IgD-negative memory B cell (primary cell): ENCODE measurements around the gene PUS1. TPM values are rescaled to one million over a fixed set of nuclear protein-coding genes. Genes with fewer than 3 reads are reported as not detected.
A peak's percentile ranks its signal among the peaks of the same experiment; 100 is the strongest.

ENCODE experiments used
- H3K27ac Mint-ChIP-seq, 3 donors: one replicate each; pipeline ENCODE4 v1.8.0; 2020 to 2022; ENCODE audit warnings: mild to moderate bottlenecking in 3 of 3, mixed read lengths in 3 of 3, moderate library complexity in 1 of 3
- H3K27me3 Mint-ChIP-seq: one replicate; pipeline ENCODE4 v1.8.0; 2021; ENCODE audit warnings: mixed read lengths
- H3K36me3 Mint-ChIP-seq: one replicate; pipeline ENCODE4 v1.8.0; 2020; ENCODE audit warnings: mild to moderate bottlenecking, mixed read lengths
- H3K4me1 Mint-ChIP-seq, 3 donors: one replicate each; pipeline ENCODE4 v1.8.0; 2020 to 2022; ENCODE audit warnings: mixed read lengths in 3 of 3, mild to moderate bottlenecking in 1 of 3
- H3K4me3 Mint-ChIP-seq, 4 donors: one replicate each; pipeline ENCODE4 v1.8.0; 2020 to 2022; ENCODE audit warnings: mild to moderate bottlenecking in 4 of 4, mixed read lengths in 4 of 4, moderate library complexity in 3 of 4
- H3K9me3 Mint-ChIP-seq, 3 donors: one replicate each; pipeline ENCODE4 v1.8.0; 2020 to 2021; ENCODE audit warnings: mixed read lengths in 3 of 3, mild to moderate bottlenecking in 1 of 3
- polyA plus RNA-seq: library from polyadenylated mRNA; unstranded; fragments of 300-500 nt; fragmentation: Illumina TruSeq; gene quantifications from one replicate; pipeline ENCODE4 v1.2.3, GENCODE V29; 2021

Gene PUS1
- polyA plus RNA-seq, 1 donor from 2014 or later, result 45.5 TPM

DNA sequence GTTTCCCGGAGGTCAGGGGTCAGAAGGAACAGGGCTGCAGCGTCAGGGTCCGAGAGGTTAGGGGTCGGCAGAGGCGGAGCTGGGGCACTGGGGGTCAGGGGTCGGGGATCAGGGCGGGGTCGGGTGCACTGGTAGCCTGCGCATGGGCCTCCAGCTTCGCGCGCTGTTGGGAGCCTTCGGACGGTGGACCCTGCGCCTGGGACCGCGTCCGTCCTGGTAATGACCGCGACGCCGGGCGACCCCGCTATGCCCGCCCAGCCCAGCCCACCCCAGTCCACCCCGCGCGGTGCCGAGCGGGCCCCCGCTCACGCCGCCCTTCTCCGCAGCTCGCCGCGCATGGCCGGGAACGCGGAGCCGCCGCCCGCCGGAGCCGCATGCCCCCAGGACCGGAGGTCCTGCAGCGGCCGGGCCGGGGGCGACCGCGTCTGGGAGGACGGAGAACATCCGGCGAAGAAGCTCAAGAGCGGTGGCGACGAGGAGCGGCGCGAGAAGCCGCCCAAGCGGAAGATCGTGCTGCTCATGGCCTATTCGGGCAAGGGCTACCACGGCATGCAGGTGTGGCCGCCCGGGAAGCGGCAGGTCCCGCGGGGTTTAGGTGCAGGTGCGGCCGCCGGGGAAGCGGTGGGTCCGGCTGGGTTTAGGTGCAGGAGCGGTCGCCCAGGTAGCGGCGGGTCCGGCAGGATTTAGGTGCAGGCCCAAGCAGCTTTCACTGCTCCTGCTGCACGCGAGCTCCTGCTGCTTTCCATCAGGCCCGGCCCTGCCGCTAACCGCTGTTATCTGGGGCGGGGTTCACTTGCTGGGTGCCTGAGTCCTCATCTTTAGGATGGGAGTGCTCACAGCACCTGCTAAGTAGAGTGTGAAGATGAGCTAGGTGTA is 743 bp downstream of the PUS1 start:
- Mint-ChIP-seq H3K36me3 (peaks cover 2% of the 10 kb centered on the region), H3K27me3 (no peaks in the 10 kb centered on the region), H3K4me3 (peak overlapping the region; percentile 92 to 98 (median 96)), H3K4me1 (peaks cover 10 to 21% (median 15%) of the 10 kb centered on the region in 3 donors), H3K27ac (peak overlapping the region; percentile 94 to 96 (median 96)), H3K9me3 (no peaks in the 10 kb centered on the region)

DNA sequence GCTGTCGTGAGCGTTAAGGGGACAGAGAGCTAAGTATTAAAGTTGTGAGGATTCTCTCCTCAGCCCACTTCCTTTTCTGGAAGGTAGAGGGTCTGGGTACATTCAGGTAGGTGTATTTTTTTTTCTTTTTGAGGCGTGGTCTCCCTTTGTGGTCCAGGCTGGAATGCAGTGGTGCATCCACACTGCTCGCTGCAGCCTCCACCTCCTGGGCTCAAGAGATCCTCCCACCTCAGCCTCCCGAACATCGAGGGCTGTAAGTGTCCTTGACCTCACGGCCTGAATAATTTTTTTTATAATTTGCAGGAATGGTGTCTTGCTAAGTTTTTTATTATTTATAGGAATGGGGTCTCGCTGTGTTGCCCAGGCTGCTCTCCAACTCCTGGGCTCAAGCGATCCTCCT is 1.4 kb downstream of the PUS1 start:
- Mint-ChIP-seq H3K36me3 (peaks cover 2% of the 10 kb centered on the region), H3K4me3 (peak overlapping the region; percentile 85 to 93 (median 92)), H3K4me1 (peaks cover 8 to 18% (median 13%) of the 10 kb centered on the region in 3 donors), H3K9me3 (no peaks in the 10 kb centered on the region), H3K27ac (peak overlapping the region; percentile 86 to 96 (median 94)), H3K27me3 (no peaks in the 10 kb centered on the region)

DNA sequence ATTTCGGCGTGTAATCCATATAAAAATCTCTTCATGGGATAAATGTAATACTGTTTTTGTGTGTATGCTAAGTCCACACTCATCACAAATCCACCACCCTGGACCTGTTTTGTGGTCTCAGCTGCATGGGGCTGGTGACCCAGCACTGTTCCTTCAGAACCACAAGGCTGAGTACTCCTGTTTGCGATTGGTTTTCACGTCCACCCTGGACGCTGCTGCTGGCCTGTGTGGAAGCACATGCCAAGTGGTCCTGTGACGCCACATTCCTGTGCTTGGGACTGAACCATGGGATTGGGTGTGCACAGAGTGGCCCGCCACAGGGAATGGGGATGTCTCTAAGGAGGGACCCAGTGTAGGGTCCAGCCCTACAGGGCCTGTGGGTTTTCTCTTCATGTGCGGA is 4.3 kb downstream of the PUS1 start:
- H3K4me3 Mint-ChIP-seq, result peak overlapping the region in 1 of 4 donors; percentile 46
- peaks cover 5 to 12% (median 10%) of the 10 kb centered on the region in 3 donors for H3K4me1 Mint-ChIP-seq
- H3K36me3 Mint-ChIP-seq, result peaks cover 2% of the 10 kb centered on the region
- H3K9me3 Mint-ChIP-seq, result no peaks in the 10 kb centered on the region
- H3K27ac Mint-ChIP-seq, result no peak overlapping the region
- no peaks in the 10 kb centered on the region for H3K27me3 Mint-ChIP-seq

DNA sequence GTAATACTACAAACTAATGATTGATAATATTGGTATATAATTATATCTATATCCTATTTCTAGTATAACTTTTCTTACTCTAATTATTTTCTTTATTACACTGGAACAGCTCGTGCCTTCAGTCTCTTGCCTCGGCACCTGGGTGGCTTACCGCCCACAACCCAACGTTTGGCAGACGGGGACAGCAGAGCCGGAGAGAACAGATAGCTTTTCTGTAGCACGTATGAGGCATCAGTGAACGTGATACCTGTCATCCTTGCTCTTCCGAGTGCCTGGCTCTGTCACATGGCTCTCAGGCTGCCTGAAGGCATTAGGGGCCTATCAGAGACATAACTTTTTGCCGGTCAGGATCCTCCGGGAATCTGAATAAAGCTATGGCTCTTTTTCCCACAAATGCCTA is 5.5 kb downstream of the PUS1 start:
- H3K36me3 Mint-ChIP-seq, result peaks cover 2% of the 10 kb centered on the region
- H3K4me3 Mint-ChIP-seq, result no peak overlapping the region
- H3K27ac Mint-ChIP-seq, result no peak overlapping the region
- no peaks in the 10 kb centered on the region for H3K27me3 Mint-ChIP-seq
- H3K4me1 Mint-ChIP-seq, result peaks cover 5 to 10% (median 9%) of the 10 kb centered on the region in 3 donors
- H3K9me3 Mint-ChIP-seq, result no peaks in the 10 kb centered on the region

DNA sequence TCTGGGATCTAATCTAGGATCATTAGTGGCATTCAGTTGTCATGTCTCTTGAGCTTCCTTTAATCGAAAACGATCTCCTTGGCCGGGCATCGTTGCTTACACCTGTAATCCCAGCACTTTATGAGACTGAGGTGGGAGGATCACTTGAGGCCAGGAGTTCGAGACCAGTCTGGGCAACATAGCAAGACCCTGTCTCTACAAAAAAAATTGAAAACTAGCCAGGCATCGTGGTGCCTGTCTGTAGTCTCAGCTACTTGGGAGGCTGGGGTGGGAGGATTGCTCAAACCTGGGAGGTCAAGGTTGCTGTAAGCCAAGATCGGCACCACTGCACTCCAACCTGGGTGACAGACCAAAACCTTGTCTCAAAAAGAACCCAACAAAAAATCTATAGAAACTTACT is 9.0 kb downstream of the PUS1 start:
- Mint-ChIP-seq H3K4me3 (no peak overlapping the region), H3K27ac (no peak overlapping the region), H3K27me3 (no peaks in the 10 kb centered on the region), H3K9me3 (no peaks in the 10 kb centered on the region), H3K4me1 (peaks cover 0 to 4% (median 0%) of the 10 kb centered on the region in 3 donors), H3K36me3 (peaks cover 2% of the 10 kb centered on the region)

DNA sequence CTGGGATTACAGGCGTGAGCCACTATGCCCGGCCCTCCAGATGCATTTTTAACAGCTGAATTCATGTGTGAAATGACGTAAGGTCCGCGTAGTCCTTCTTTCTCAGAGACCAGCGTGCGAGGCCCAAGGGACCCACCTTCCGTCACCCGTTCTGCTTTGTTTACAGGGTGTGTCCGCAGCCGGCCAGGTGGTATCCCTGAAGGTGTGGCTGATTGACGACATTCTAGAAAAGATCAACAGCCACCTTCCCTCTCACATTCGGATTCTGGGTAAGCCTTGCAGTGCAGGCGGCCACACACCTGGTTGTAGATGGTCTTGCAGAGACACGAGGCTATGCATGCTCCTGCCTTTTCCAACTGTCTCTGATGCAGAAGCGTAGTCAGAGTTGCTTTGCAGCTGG is 9.9 kb downstream of the PUS1 start:
- H3K4me1 Mint-ChIP-seq, result peaks cover 0 to 4% (median 0%) of the 10 kb centered on the region in 3 donors
- H3K36me3 Mint-ChIP-seq, result no peaks in the 10 kb centered on the region
- no peaks in the 10 kb centered on the region for H3K9me3 Mint-ChIP-seq
- no peaks in the 10 kb centered on the region for H3K27me3 Mint-ChIP-seq
- H3K27ac Mint-ChIP-seq, result no peak overlapping the region
- no peak overlapping the region for H3K4me3 Mint-ChIP-seq

DNA sequence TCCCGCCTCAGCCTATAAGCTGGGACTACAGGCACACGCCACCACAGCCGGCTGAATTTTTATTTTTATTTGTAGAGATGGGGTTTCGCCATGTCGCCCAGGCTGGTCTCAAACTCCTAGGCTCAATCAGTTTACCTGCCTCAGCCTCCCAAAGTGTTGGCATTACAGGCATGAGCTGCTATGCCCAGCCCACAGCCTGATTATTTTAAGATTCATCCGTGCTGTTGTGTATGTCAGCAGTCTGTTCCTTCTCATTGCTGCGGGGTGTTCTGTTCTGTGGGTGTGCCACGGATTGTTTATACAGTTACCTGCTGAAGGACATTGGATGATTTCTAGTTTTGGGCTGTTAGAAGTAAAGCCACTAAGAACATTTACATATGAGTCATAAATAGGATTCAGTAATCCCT is 11.1 kb downstream of the PUS1 start:
- peaks cover 0 to 4% (median 0%) of the 10 kb centered on the region in 3 donors for H3K4me1 Mint-ChIP-seq
- no peak overlapping the region for H3K27ac Mint-ChIP-seq
- H3K27me3 Mint-ChIP-seq, result no peaks in the 10 kb centered on the region
- H3K9me3 Mint-ChIP-seq, result no peaks in the 10 kb centered on the region
- no peak overlapping the region for H3K4me3 Mint-ChIP-seq
- H3K36me3 Mint-ChIP-seq, result no peaks in the 10 kb centered on the region

DNA sequence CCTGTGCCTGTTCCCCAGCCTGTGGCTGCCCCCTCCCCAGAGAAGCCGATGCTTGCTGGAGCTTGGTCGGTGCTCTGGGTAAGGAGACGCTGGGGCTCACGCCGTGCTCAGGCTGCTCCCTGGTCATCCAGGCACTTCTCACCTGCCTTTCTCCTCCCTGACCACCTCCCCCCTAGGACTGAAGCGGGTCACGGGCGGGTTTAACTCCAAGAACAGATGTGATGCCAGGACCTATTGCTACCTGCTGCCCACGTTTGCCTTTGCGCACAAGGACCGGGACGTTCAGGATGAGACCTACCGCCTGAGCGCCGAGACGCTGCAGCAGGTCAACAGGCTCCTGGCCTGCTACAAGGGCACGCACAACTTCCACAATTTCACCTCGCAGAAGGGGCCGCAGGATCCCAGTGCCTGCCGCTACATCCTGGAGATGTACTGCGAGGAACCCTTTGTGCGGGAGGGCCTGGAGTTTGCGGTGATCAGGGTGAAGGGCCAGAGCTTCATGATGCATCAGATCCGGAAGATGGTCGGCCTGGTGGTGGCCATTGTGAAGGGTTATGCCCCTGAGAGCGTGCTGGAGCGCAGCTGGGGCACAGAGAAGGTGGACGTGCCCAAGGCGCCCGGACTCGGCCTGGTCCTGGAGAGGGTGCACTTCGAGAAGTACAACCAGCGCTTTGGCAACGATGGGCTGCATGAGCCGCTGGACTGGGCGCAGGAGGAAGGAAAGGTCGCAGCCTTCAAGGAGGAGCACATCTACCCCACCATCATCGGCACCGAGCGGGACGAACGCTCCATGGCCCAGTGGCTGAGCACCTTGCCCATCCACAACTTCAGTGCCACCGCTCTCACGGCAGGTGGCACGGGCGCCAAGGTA is 12.3 kb downstream of the PUS1 start:
- H3K36me3 Mint-ChIP-seq, result no peaks in the 10 kb centered on the region
- peaks cover 0 to 4% (median 0%) of the 10 kb centered on the region in 3 donors for H3K4me1 Mint-ChIP-seq
- H3K9me3 Mint-ChIP-seq, result no peaks in the 10 kb centered on the region

DNA sequence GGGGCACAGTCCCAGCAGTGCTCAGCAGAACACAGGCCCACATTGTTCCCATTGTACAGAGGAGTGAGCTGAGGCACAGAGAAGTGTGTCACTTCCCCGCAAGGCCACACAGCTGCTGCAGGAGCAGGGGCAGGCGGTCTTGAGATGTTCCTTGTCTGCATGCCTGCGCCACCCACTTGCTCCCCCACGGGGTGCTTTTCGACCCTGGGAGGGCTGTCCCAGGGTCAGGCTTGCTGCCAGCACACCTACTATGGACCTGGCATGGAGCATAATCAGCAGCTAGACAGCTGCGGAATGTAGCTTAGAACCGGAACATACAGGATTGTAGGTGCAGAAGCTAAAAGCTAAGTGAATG is 12.9 kb downstream of the PUS1 start:
- no peaks in the 10 kb centered on the region for H3K27me3 Mint-ChIP-seq
- H3K27ac Mint-ChIP-seq, result no peak overlapping the region
- H3K36me3 Mint-ChIP-seq, result no peaks in the 10 kb centered on the region
- H3K4me3 Mint-ChIP-seq, result no peak overlapping the region
- H3K4me1 Mint-ChIP-seq, result peaks cover 0 to 4% (median 0%) of the 10 kb centered on the region in 3 donors
- H3K9me3 Mint-ChIP-seq, result no peaks in the 10 kb centered on the region

More for the DNA sequence above, 12.3 kb downstream of the PUS1 start:
- no peak overlapping the region for H3K4me3 Mint-ChIP-seq
- no peak overlapping the region for H3K27ac Mint-ChIP-seq
- no peaks in the 10 kb centered on the region for H3K27me3 Mint-ChIP-seq

DNA sequence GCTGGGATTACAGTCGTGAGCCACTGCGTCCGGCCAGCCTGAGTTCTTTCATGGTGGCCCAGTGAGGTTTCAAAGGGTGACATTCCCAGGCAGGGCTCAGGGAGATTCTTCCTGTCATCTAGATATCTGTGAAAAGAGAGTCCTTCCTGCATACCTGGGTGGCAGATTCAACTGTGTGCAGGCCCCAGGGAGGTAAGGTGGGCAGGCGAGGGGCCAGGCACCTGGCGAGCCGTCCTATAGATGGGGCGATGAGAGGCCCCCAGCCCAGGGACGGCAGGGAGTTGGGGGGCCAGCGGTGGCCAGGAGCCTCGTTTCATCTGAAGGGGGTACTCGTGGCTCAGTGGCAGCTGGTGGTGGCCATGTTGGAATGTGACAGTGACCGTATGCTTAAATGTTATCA is 13.6 kb downstream of the PUS1 start:
- Mint-ChIP-seq H3K36me3 (no peaks in the 10 kb centered on the region), H3K27ac (peak overlapping the region in 1 of 3 donors; percentile 16), H3K4me3 (no peak overlapping the region), H3K9me3 (no peaks in the 10 kb centered on the region), H3K27me3 (no peaks in the 10 kb centered on the region), H3K4me1 (peaks cover 0 to 2% (median under 1%) of the 10 kb centered on the region in 3 donors)

DNA sequence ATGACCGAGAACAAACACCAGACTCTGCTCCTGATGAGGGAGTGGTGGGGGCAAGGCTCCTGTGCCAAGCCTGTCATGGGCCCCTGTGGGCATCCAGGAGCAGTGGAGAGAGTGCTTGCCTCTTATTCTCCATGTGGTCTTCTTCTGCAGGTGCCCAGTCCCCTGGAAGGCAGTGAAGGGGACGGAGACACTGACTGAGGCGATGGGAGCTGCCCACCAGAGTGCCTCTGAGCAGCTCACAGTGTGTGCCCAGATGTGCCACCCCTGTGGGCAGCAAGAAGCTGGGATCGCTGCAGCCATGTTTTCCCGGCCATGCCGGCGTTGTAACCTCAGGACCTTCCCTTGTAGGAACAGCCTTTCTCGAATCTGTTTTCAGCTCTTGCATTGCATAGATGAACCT is 14.3 kb downstream of the PUS1 start:
- no peak overlapping the region for H3K4me3 Mint-ChIP-seq
- no peaks in the 10 kb centered on the region for H3K27me3 Mint-ChIP-seq
- H3K4me1 Mint-ChIP-seq, result peaks cover 0 to 2% (median under 1%) of the 10 kb centered on the region in 3 donors
- H3K9me3 Mint-ChIP-seq, result no peaks in the 10 kb centered on the region
- no peak overlapping the region for H3K27ac Mint-ChIP-seq
- H3K36me3 Mint-ChIP-seq, result no peaks in the 10 kb centered on the region

DNA sequence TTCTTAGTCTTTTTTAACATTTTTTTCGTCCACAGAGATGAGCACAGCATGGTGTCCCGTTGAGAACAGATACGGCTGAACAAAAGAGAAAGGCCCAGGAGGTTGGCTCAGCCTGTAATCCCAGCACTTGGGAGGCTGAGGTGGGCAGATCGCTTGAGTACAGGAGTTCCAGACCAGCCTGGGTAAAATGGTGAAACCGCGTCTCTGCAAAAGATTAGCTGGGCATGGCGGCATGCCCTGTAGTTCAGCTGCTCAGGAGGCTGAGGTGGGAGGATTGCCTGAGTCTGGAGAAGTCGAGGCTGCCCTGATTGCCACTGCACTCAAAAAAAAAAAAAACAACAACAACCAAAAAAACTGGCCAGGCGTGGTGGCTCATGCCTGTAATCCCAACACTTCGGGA is 14.8 kb downstream of the PUS1 start:
- no peaks in the 10 kb centered on the region for H3K36me3 Mint-ChIP-seq
- no peaks in the 10 kb centered on the region for H3K27me3 Mint-ChIP-seq
- H3K27ac Mint-ChIP-seq, result no peak overlapping the region
- H3K4me1 Mint-ChIP-seq, result peaks cover 2 to 5% (median 3%) of the 10 kb centered on the region in 3 donors
- no peaks in the 10 kb centered on the region for H3K9me3 Mint-ChIP-seq
- H3K4me3 Mint-ChIP-seq, result no peak overlapping the region

DNA sequence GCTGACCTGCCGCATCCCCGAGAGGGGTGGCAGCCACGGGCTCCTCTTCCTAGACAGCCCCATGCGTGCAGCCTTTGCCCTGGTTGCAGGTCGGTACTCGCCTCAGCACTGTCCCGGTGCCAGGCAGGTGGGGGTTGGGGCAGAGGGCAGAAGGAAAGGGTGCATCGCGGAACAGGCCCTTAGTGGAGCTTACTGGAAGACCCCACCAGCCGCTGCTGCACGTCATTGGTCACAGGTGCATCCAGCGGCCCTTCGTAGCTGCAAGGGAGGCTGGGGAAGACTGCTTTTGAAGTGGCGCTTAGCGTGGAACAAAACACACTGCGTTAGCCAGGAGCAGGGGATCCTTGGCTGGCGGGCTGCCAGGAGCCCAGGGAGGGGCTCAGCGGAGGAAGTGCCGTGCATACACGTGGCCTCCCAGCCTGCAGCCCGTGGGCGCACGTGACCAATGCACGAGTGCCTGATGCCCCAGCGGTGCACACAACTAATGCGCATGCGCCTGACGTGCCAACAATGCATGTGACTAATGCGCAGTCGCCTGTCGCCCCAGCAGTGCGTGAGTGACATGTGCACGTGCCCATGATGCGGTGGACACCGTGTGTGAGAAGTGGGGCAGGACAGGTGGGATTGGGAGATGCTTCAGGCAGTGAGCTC is 15.7 kb downstream of the PUS1 start:
- H3K27me3 Mint-ChIP-seq, result no peaks in the 10 kb centered on the region
- H3K36me3 Mint-ChIP-seq, result no peaks in the 10 kb centered on the region
- no peaks in the 10 kb centered on the region for H3K9me3 Mint-ChIP-seq
- peak overlapping the region in 1 of 4 donors; percentile 53 for H3K4me3 Mint-ChIP-seq
- peaks cover 2 to 5% (median 5%) of the 10 kb centered on the region in 3 donors for H3K4me1 Mint-ChIP-seq
- peak overlapping the region in 1 of 3 donors; percentile 76 for H3K27ac Mint-ChIP-seq

DNA sequence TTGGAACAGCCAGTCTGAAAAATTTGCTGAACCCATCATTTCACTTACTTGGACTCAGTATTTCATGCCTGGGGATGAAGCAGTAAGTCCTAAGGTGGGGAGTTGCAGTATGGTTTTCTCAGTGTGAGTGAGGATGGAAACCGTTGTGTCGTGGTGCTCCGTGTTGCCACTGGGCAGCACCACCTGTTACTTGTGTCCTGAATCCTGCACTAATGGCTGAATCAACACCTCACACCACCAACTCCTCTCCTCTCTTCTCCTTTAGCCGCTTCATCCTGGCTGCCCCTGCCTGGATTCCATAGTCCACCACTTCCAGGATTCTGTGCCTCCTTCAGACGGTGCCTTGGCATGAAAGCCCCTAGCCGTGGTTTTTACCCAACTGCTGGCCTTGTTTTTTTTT is 17.7 kb downstream of the PUS1 start:
- no peaks in the 10 kb centered on the region for H3K9me3 Mint-ChIP-seq
- no peaks in the 10 kb centered on the region for H3K27me3 Mint-ChIP-seq
- H3K4me1 Mint-ChIP-seq, result peaks cover 5 to 6% (median 5%) of the 10 kb centered on the region in 3 donors
- H3K4me3 Mint-ChIP-seq, result no peak overlapping the region
- peak overlapping the region in 1 of 3 donors; percentile 10 for H3K27ac Mint-ChIP-seq
- no peaks in the 10 kb centered on the region for H3K36me3 Mint-ChIP-seq
